B cell (primary cell): Measurements from ENCODE around the gene CABCOCO1. TPM values are rescaled to one million over a fixed set of nuclear protein-coding genes. Genes with fewer than 3 reads are reported as not detected.

Experiments used
- ATAC-seq: fragments of 200-7000 bp; cut with Tn5 transposase; one replicate; pipeline ENCODE4 v1.10.0; 2021; ENCODE audit warnings: low read depth, mild to moderate bottlenecking, moderate number of reproducible peaks, moderate library complexity
- CTCF ChIA-PET: fragments of 350-600 bp; sonication (Branson Sonifier 250); formaldehyde crosslinking; loops from one replicate; lab custom pipeline; 2021; ENCODE audit warnings: antibody characterized with exemption, inconsistent platforms; lab: Charles Lee
- POLR2A ChIA-PET: fragments of 350-600 bp; sonication (Branson Sonifier 250); formaldehyde crosslinking; loops from one replicate; lab custom pipeline; 2021; ENCODE audit warnings: antibody characterized with exemption; lab: Charles Lee
- DNase-seq: peaks from one replicate; pipeline ENCODE4 v3.0.0; 2013
- H2AFZ ChIP-seq: 2 replicates; pipeline ENCODE4 v1.6.1; 2012; ENCODE audit warnings: mild to moderate bottlenecking, low read depth, low read length; ENCODE audit not compliant: insufficient read depth, poor library complexity, severe bottlenecking
- H3K27ac ChIP-seq, 2 donors: 1 replicate in 1 of 2; 2 replicates in 1 of 2; pipeline ENCODE4 v1.5.1; 2012 to 2013; ENCODE audit warnings: low read length in 2 of 2, mild to moderate bottlenecking in 2 of 2, moderate library complexity in 1 of 2
- H3K27me3 ChIP-seq, 4 experiments: fragments of 200-600 bp in 1 of 4; sonication (generic) in 1 of 4; replicated peaks in 1 of 4; 1 replicate in 2 of 4; 2 replicates in 2 of 4; pipeline versions ENCODE4 v1.6.1 to v1.7.0; 2013 to 2016; ENCODE audit warnings: low read length in 3 of 4, mild to moderate bottlenecking in 2 of 4, mixed read lengths in 1 of 4, moderate library complexity in 1 of 4; ENCODE audit not compliant: insufficient read depth in 4 of 4, control insufficient read depth in 3 of 4; ENCODE audit errors: control extremely low read depth in 1 of 4
- H3K36me3 ChIP-seq, 2 experiments: replicated peaks in 1 of 2; 1 replicate in 1 of 2; 2 replicates in 1 of 2; pipeline versions ENCODE4 v1.6.1 to v1.7.1; 2013; ENCODE audit warnings: low read length in 1 of 2; ENCODE audit not compliant: insufficient read depth in 2 of 2, control insufficient read depth in 1 of 2; ENCODE audit errors: control extremely low read depth in 1 of 2, extremely low read depth in 1 of 2
- H3K4me1 ChIP-seq, 2 donors: fragments of 200-600 bp in 1 of 2; sonication (generic) in 1 of 2; 1 replicate in 1 of 2; 2 replicates in 1 of 2; pipeline versions ENCODE4 v1.5.1 to v1.6.1; 2013 to 2017; ENCODE audit warnings: low read length in 2 of 2; ENCODE audit not compliant: control insufficient read depth in 2 of 2, insufficient read depth in 2 of 2
- H3K4me2 ChIP-seq: replicated peaks from 2 replicates; pipeline ENCODE3; 2012; ENCODE audit warnings: mild to moderate bottlenecking, low read depth, low read length; ENCODE audit not compliant: poor library complexity, severe bottlenecking
- H3K4me3 ChIP-seq, 5 experiments: fragments of 200-600 bp in 1 of 5; sonication (generic) in 1 of 5; 1 replicate in 3 of 5; 2 replicates in 2 of 5; pipeline versions ENCODE4 v1.5.1 to v1.7.0; 2011 to 2016; ENCODE audit warnings: low read length in 4 of 5, mild to moderate bottlenecking in 4 of 5, low read depth in 2 of 5, control low read depth in 1 of 5, moderate library complexity in 1 of 5; ENCODE audit not compliant: insufficient read depth in 1 of 5; ENCODE audit errors: control extremely low read depth in 1 of 5, extremely low read depth in 1 of 5
- H3K79me2 ChIP-seq: fragments of 200-600 bp; sonication (generic); one replicate; pipeline ENCODE4 v1.6.0; 2016; ENCODE audit warnings: low read length; ENCODE audit not compliant: control insufficient read depth, insufficient read depth
- H3K9ac ChIP-seq: fragments of 200-600 bp; sonication (generic); 2 replicates; pipeline ENCODE4 v1.6.1; 2017; ENCODE audit warnings: mild to moderate bottlenecking, low read length, moderate library complexity
- H3K9me3 ChIP-seq, 3 donors: one replicate each; pipeline versions ENCODE4 v1.6.1 to v1.7.1; 2013; ENCODE audit warnings: low read length in 2 of 3; ENCODE audit not compliant: control insufficient read depth in 2 of 3, insufficient read depth in 1 of 3; ENCODE audit errors: control extremely low read depth in 1 of 3
- H4K20me1 ChIP-seq: 2 replicates; pipeline ENCODE4 v1.6.0; 2012; ENCODE audit warnings: mild to moderate bottlenecking, low read length; ENCODE audit not compliant: insufficient read depth, control insufficient read depth, poor library complexity, severe bottlenecking
- H3K27ac Mint-ChIP-seq: one replicate; pipeline ENCODE4 v1.8.0; 2021; ENCODE audit warnings: mixed read lengths
- H3K27me3 Mint-ChIP-seq: one replicate; pipeline ENCODE4 v1.8.0; 2021; ENCODE audit warnings: mixed read lengths
- H3K4me1 Mint-ChIP-seq: one replicate; pipeline ENCODE4 v1.8.0; 2021; ENCODE audit warnings: mixed read lengths
- H3K4me3 Mint-ChIP-seq: one replicate; pipeline ENCODE4 v1.8.0; 2021; ENCODE audit warnings: mixed read lengths
- H3K9me3 Mint-ChIP-seq: one replicate; pipeline ENCODE4 v1.8.0; 2022; ENCODE audit warnings: mixed read lengths; ENCODE audit not compliant: insufficient read depth
- EZH2 ChIP-seq: IDR thresholded peaks from 2 replicates; pipeline ENCODE4 v1.6.1; 2012; ENCODE audit warnings: borderline replicate concordance, low read depth, mild to moderate bottlenecking, moderate library complexity, low read length; ENCODE audit not compliant: insufficient read depth, poor library complexity, severe bottlenecking
- WGBS: methylation state at CpG from one replicate; pipeline ENCODE4 v1.1.5; 2013; ENCODE audit warnings: missing lambda C conversion rate; ENCODE audit not compliant: insufficient coverage; 5-methylcytosine and 5-hydroxymethylcytosine counted together
- intact Hi-C: fragments of 100-400 bp; cut with micrococcal nuclease; formaldehyde crosslinking; loops from one replicate; pipeline ENCODE4 v1.10.0; 2022
- polyA plus RNA-seq: library from polyadenylated mRNA; depleted of rRNA; stranded (reverse); fragments of >200 nt; gene quantifications from 2 replicates; pipeline ENCODE4 v1.2.3, GENCODE V29; 2012
- total RNA-seq, 2 donors: library from RNA; stranded (reverse); fragments of 120-200 nt in 1 of 2; gene quantifications; 1 replicate in 1 of 2; 2 replicates in 1 of 2; pipeline versions ENCODE4 v1.2.3 to v1.2.4, GENCODE V29; 2013 to 2022
- TF ChIP-seq, protein P1 (sequence below): fragments of 200-600 bp; IDR thresholded peaks from one replicate; pipeline ENCODE4 v1.8.0; 2022; ENCODE audit warnings: antibody characterized with exemption, mild to moderate bottlenecking

The CABCOCO1 gene
- total and polyA plus RNA-seq, 2 donors (not counting 1 experiment from before 2014, with no cell fraction given) = not detected

DNA sequence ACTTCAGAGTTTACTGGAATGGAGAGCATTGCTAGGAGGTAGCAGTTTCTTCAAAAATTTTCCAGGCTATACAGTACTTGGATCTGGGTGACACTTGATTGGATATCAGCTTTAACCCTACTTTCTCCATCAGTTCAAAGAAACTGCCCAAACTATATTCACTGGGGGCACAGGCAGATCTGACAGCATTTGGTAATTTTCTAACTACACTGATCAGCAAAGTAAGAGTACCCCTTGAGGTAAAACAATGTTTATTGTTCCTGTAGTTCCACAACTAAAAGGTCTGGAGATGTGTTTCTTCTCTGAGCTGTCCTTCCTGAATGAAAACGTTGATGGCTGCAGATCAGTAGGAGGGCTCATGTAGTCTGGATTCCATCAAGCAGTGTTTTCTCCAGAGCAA, 104.2 kb downstream of the CABCOCO1 start:
- no peaks in the 10 kb centered on the region for H3K36me3 ChIP-seq
- no peak overlapping the region for H3K9ac ChIP-seq
- H3K4me1 Mint-ChIP-seq = peaks cover 6% of the 10 kb centered on the region
- H3K9me3 ChIP-seq = no peaks in the 10 kb centered on the region
- H3K4me1 ChIP-seq = peaks cover 0 to 3% of the 10 kb centered on the region in 2 donors
- CTCF ChIA-PET = no interaction called here
- no peak overlapping the region for H3K4me2 ChIP-seq
- 25% methylated on average over 1 of the region's 1 CpG for WGBS
- H3K9me3 Mint-ChIP-seq = no peaks in the 10 kb centered on the region
- no peaks in the 10 kb centered on the region for H4K20me1 ChIP-seq
- no peak overlapping the region for H3K27ac Mint-ChIP-seq
- DNase-seq = no peak
- H3K79me2 ChIP-seq = no peaks in the 10 kb centered on the region
- no peaks in the 10 kb centered on the region for H3K27me3 ChIP-seq
- H3K27me3 Mint-ChIP-seq = no peaks in the 10 kb centered on the region
- H2AFZ ChIP-seq = no peak overlapping the region
- no peak overlapping the region for H3K27ac ChIP-seq
- no peak for ATAC-seq
- POLR2A ChIA-PET = no interaction called here
- no peak overlapping the region for H3K4me3 Mint-ChIP-seq
- no peak overlapping the region for H3K4me3 ChIP-seq
- intact Hi-C loops = no loop called here
- TF ChIP-seq, protein P1, sequence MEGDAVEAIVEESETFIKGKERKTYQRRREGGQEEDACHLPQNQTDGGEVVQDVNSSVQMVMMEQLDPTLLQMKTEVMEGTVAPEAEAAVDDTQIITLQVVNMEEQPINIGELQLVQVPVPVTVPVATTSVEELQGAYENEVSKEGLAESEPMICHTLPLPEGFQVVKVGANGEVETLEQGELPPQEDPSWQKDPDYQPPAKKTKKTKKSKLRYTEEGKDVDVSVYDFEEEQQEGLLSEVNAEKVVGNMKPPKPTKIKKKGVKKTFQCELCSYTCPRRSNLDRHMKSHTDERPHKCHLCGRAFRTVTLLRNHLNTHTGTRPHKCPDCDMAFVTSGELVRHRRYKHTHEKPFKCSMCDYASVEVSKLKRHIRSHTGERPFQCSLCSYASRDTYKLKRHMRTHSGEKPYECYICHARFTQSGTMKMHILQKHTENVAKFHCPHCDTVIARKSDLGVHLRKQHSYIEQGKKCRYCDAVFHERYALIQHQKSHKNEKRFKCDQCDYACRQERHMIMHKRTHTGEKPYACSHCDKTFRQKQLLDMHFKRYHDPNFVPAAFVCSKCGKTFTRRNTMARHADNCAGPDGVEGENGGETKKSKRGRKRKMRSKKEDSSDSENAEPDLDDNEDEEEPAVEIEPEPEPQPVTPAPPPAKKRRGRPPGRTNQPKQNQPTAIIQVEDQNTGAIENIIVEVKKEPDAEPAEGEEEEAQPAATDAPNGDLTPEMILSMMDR = no peak
- no peak for TF ChIP-seq EZH2

DNA sequence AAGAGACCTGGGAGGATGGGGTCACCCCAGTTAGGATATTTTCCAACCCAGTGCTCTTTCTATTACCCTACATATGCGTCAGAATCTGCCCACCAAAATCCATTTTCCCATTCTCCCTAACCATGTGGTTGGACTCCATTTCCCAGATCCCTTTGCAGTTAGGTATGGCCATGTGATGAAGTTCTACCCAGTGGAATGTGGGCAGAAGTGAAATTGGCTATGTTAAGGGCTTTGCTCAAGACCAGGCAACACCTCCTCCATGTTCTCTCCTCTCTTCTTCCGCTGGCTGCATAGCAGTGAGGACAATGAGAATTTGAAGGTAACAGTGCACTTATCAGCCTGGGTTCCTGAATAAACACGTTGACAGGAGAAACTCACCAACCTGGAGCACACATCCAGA, 111.3 kb downstream of the CABCOCO1 start:
- no peaks in the 10 kb centered on the region for H3K4me1 ChIP-seq
- POLR2A ChIA-PET = no interaction called here
- DNase-seq (no peak), ATAC-seq (no peak)
- H3K27me3 ChIP-seq = no peaks in the 10 kb centered on the region
- no peak overlapping the region for H2AFZ ChIP-seq
- H3K9ac ChIP-seq = no peak overlapping the region
- CTCF ChIA-PET = no interaction called here
- H3K79me2 ChIP-seq = no peaks in the 10 kb centered on the region
- no peak overlapping the region for H3K27ac ChIP-seq
- no peaks in the 10 kb centered on the region for H3K27me3 Mint-ChIP-seq
- no peak overlapping the region for H3K4me3 Mint-ChIP-seq
- WGBS = 100% methylated on average over 1 of the region's 3 CpGs
- no peaks in the 10 kb centered on the region for H3K36me3 ChIP-seq
- intact Hi-C loops = no loop called here
- no peaks in the 10 kb centered on the region for H3K9me3 Mint-ChIP-seq
- H3K4me2 ChIP-seq = no peak overlapping the region
- no peak for TF ChIP-seq EZH2
- TF ChIP-seq, protein P1 = no peak
- H4K20me1 ChIP-seq = no peaks in the 10 kb centered on the region
- H3K4me1 Mint-ChIP-seq = no peaks in the 10 kb centered on the region
- H3K4me3 ChIP-seq = no peak overlapping the region
- peaks cover 0 to 1% (median 0%) of the 10 kb centered on the region in 3 donors for H3K9me3 ChIP-seq
- no peak overlapping the region for H3K27ac Mint-ChIP-seq
